ENCODE data around the gene NARS2.
"Not testable (repeated sequence)": the region's sequence is repeated elsewhere in the genome, so short reads cannot be mapped to it uniquely, and the experiment has no call there.

Gene NARS2

GRCh38 chr11:78576549-78577097 is 2.0 kb upstream of the NARS2 start:
- in situ Hi-C loops (cut with HindIII; ENCODE audit: low sequenced_read_pairs), result no loop called here

- in situ Hi-C loops (cut with HindIII; ENCODE audit: low sequenced_read_pairs), result no loop called here
Measured at GRCh38 chr11:78575478-78575877, 814 bp upstream of the NARS2 start.

- in situ Hi-C loops (cut with HindIII; ENCODE audit: low sequenced_read_pairs), result no loop called here
Measured at GRCh38 chr11:78573681-78574080, 983 bp downstream of the NARS2 start.

- in situ Hi-C loops (cut with HindIII; ENCODE audit: low sequenced_read_pairs), result no loop called here
Measured at GRCh38 chr11:78573271-78573670, 1.4 kb downstream of the NARS2 start.

GRCh38 chr11:78572394-78572793 is 2.3 kb downstream of the NARS2 start:
- in situ Hi-C loops (cut with HindIII; ENCODE audit: low sequenced_read_pairs), result no loop called here

GRCh38 chr11:78570031-78570430 is 4.6 kb downstream of the NARS2 start:
- in situ Hi-C loops (cut with HindIII; ENCODE audit: low sequenced_read_pairs), result no loop called here

GRCh38 chr11:78567209-78567608 is 7.5 kb downstream of the NARS2 start:
- in situ Hi-C loops (cut with HindIII; ENCODE audit: low sequenced_read_pairs), result no loop called here

GRCh38 chr11:78564490-78565467 is 9.9 kb downstream of the NARS2 start:
- in situ Hi-C loops (cut with HindIII; ENCODE audit: low sequenced_read_pairs), result no loop called here

GRCh38 chr11:78564037-78564436 is 10.6 kb downstream of the NARS2 start:
- in situ Hi-C loops (cut with HindIII; ENCODE audit: low sequenced_read_pairs), result not testable (repeated sequence)

- in situ Hi-C loops (cut with HindIII; ENCODE audit: low sequenced_read_pairs), result not testable (repeated sequence)
Measured at GRCh38 chr11:78563090-78563489, 11.6 kb downstream of the NARS2 start.

GRCh38 chr11:78562398-78562797 is 12.3 kb downstream of the NARS2 start:
- in situ Hi-C loops (cut with HindIII; ENCODE audit: low sequenced_read_pairs), result no loop called here

GRCh38 chr11:78560826-78561484 is 13.7 kb downstream of the NARS2 start:
- in situ Hi-C loops (cut with HindIII; ENCODE audit: low sequenced_read_pairs), result no loop called here

- in situ Hi-C loops (cut with HindIII; ENCODE audit: low sequenced_read_pairs), result no loop called here
Measured at GRCh38 chr11:78560153-78560552, 14.5 kb downstream of the NARS2 start.

- in situ Hi-C loops (cut with HindIII; ENCODE audit: low sequenced_read_pairs), result no loop called here
Measured at GRCh38 chr11:78557236-78557635, 17.4 kb downstream of the NARS2 start.

GRCh38 chr11:78555592-78555991 is 19.1 kb downstream of the NARS2 start:
- in situ Hi-C loops (cut with HindIII; ENCODE audit: low sequenced_read_pairs), result no loop called here

GRCh38 chr11:78552881-78553280 is 21.8 kb downstream of the NARS2 start:
- in situ Hi-C loops (cut with HindIII; ENCODE audit: low sequenced_read_pairs), result no loop called here

GRCh38 chr11:78552139-78552538 is 22.5 kb downstream of the NARS2 start:
- in situ Hi-C loops (cut with HindIII; ENCODE audit: low sequenced_read_pairs), result not testable (repeated sequence)

GRCh38 chr11:78551066-78551465 is 23.6 kb downstream of the NARS2 start:
- in situ Hi-C loops (cut with HindIII; ENCODE audit: low sequenced_read_pairs), result no loop called here

- in situ Hi-C loops (cut with HindIII; ENCODE audit: low sequenced_read_pairs), result no loop called here
Measured at GRCh38 chr11:78549624-78550409, 24.8 kb downstream of the NARS2 start.

GRCh38 chr11:78548911-78549590 is 25.6 kb downstream of the NARS2 start:
- in situ Hi-C loops (cut with HindIII; ENCODE audit: low sequenced_read_pairs), result no loop called here

Data from DLD1 (cell line).